ENCODE results near the gene RILPL1.
"Not testable (repeated sequence)": the region's sequence is repeated elsewhere in the genome, so short reads cannot be mapped to it uniquely, and the experiment has no call there.

Gene RILPL1

DNA sequence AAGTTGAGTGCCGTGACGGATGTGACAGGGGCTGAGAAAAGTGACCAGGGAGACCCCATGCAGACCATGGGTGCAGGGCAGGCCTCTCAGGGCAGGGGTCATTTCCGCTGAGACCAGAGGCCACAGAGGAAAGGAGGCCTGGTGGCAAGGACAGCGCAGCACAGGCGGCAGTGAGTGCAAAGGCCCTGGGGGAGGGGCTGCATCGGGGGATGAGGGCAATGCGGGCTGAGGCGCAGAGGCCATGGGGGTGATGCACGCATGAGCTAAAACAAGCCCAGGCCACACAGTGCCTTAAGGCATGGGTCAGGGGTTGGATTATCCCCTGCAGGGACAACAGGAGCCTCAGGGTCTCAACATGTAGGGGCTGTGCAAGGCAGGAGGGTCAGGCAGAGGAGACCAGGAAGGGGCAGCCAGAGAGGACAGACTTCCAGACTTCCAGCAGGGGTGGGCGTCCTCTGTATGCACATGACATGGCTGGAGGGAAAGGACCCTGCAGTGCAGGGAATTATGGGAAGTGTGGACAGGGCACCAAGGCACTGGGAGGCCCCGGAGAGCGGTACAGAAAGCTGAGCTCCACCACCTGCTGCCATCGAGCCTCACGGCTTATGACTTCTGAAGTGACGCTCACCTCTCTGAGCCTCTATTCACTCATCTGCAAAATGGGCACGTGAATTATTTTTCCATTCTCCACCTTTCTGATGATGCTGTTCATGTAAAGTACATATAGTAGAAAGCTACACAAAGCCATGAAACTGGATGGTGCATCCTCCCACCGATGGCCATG, 27.3 kb downstream of the RILPL1 start:
- no peak for DNase-seq (ENCODE audit: low read depth)
- TF ChIP-seq, protein P1, sequence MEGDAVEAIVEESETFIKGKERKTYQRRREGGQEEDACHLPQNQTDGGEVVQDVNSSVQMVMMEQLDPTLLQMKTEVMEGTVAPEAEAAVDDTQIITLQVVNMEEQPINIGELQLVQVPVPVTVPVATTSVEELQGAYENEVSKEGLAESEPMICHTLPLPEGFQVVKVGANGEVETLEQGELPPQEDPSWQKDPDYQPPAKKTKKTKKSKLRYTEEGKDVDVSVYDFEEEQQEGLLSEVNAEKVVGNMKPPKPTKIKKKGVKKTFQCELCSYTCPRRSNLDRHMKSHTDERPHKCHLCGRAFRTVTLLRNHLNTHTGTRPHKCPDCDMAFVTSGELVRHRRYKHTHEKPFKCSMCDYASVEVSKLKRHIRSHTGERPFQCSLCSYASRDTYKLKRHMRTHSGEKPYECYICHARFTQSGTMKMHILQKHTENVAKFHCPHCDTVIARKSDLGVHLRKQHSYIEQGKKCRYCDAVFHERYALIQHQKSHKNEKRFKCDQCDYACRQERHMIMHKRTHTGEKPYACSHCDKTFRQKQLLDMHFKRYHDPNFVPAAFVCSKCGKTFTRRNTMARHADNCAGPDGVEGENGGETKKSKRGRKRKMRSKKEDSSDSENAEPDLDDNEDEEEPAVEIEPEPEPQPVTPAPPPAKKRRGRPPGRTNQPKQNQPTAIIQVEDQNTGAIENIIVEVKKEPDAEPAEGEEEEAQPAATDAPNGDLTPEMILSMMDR (IDR thresholded peaks at IDR 0.05; ENCODE audit: insufficient read depth, low read depth, low read length, missing control alignments), result no peak
- H3K4me3 ChIP-seq (ENCODE audit: low read depth, low read length), result no peak overlapping the region

DNA sequence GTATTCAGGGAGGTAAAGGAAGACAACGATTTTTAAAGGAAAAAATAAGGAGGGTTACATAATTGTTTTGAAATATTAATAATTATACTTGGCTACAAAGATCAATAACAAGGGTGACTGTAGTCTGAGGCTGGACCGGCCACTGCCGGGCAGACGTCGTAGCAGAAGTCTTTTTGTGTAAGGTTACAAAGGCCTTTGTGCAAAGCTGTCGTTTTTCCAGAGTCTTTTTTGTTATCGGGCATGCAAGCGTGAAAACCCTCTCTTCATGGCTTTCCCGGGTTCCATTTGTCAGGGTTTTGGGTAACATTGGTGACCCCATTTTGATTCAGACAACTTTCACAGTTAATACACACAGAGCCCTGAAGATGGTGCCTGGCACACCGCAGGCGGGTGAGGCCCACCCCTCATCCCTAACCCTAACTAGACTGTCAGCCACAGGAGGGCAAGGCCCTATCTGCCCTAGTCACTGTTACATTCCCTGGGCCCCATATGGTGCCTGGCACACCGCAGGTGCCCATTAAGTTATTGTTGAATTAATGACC, 31.3 kb downstream of the RILPL1 start:
- no peak overlapping the region for H3K4me3 ChIP-seq (ENCODE audit: low read depth, low read length)
- no peak for DNase-seq (ENCODE audit: low read depth)
- TF ChIP-seq, protein P1 (IDR thresholded peaks at IDR 0.05; ENCODE audit: insufficient read depth, low read depth, low read length, missing control alignments), result no peak

DNA sequence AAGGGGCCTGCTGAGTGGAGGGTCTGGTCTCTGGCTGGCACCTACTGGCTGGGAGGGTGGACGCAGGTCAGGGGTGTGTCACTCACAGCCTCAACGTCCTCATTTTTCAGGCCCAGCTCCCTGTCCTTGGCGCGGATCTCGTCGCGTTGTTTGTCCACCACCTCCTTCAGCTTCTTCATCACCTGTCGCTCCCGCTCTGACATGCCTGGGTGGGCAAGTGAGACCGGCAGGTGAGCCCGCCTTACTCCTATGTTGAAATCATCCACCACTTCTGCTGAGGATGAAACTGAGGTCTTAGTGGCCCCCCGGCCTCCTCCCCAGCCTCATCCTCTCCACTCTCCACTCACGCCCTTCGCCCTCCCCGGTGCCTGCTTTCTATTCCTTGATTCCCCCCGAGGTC, 34.2 kb downstream of the RILPL1 start:
- DNase-seq (ENCODE audit: low read depth), result no peak
- TF ChIP-seq, protein P1 (IDR thresholded peaks at IDR 0.05; ENCODE audit: insufficient read depth, low read depth, low read length, missing control alignments), result no peak

DNA sequence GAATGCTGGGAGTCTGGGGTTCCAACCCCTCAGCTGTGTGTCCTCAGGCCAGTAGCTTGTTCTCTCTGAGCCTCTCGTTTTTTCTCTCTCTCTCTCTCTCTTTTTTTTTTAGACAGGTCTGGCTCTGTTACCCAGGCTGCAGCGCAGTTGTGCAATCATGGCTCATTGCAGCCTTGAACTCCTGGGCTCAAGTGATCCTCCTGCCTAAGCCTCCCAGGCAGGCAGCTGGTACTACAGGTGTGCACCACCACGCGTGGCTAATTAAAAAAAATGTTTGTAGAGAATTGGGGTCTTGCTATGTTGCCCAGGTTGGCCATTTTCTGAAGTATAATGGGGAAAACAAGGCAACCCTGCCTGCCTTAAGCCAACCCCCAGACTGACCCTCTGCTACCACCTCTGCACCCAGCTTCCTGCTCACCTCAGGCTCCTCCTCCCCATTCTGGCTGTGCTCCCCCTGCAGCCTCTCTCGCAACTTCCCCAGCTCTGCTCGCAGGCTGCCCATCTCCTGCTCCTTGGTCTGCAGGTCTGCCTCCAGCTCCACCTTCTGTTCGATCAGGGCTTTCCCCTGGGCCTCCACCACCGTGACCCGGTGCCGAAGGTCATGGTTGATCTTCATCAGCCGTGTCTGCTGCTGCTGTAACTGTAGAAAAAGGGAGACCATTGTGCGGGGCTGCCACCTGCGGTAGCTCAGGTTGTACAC, 35.2 kb downstream of the RILPL1 start:
- peak; percentile 51 for DNase-seq (ENCODE audit: low read depth)
- TF ChIP-seq, protein P1 (IDR thresholded peaks at IDR 0.05; ENCODE audit: insufficient read depth, low read depth, low read length, missing control alignments), result no peak
- H3K4me3 ChIP-seq (ENCODE audit: low read depth, low read length), result no peak overlapping the region

More for the DNA sequence above, 34.2 kb downstream of the RILPL1 start:
- H3K4me3 ChIP-seq (ENCODE audit: low read depth, low read length), result no peak overlapping the region

DNA sequence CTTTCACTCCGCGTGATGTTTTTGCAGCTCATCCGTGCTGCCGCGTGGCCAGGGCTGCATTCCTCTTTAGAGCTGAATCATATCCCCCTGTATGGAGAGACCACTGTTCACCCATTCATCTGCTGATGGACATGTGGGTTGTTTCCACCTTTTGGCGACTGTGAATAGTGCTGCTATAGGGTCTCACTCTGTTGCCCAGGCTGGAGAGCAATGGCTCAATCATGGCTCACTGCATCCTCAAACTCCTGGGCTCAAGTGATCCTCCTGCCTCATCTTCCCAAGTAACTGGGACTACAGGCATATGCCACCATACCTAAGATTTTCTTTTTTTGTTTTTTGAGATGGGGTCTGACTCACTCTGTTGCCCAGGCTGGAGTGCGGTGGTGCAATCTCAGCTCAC, 36.5 kb downstream of the RILPL1 start:
- no peak for DNase-seq (ENCODE audit: low read depth)
- H3K4me3 ChIP-seq (ENCODE audit: low read depth, low read length), result no peak overlapping the region
- TF ChIP-seq, protein P1 (IDR thresholded peaks at IDR 0.05; ENCODE audit: insufficient read depth, low read depth, low read length, missing control alignments), result no peak

GRCh38 chr12:123494124-123494851, 39.2 kb downstream of the RILPL1 start:
- TF ChIP-seq, protein P1 (IDR thresholded peaks at IDR 0.05; ENCODE audit: insufficient read depth, low read depth, low read length, missing control alignments), result no peak
- no peak for DNase-seq (ENCODE audit: low read depth)
- H3K4me3 ChIP-seq (ENCODE audit: low read depth, low read length), result no peak overlapping the region

- not testable (repeated sequence) for H3K4me3 ChIP-seq (ENCODE audit: low read depth, low read length); DNase-seq (ENCODE audit: low read depth)
These were observed 41.0 kb downstream of the RILPL1 start for GRCh38 chr12:123492339-123493039.
